Epithelial cell of esophagus (primary cell): ENCODE measurements around the gene FAM241B.

Experiments
- DNase-seq: peaks from one replicate; pipeline ENCODE4 v3.0.0; 2010; ENCODE audit warnings: low read depth
- H3K4me3 ChIP-seq: 2 replicates; pipeline ENCODE4 v1.5.1; 2011; ENCODE audit warnings: mild to moderate bottlenecking, low read length, control low read depth
- CTCF ChIP-seq: IDR thresholded peaks from 2 replicates; pipeline ENCODE4 v1.5.1; 2011; ENCODE audit warnings: low read depth, mild to moderate bottlenecking, low read length, control low read depth, inconsistent platforms; ENCODE audit not compliant: insufficient read depth; ENCODE audit errors: missing control alignments

FAM241B gene

GRCh38 chr10:69624245-69624786 lies 5.7 kb upstream of the FAM241B start:
- H3K4me3 ChIP-seq, result no peak overlapping the region
- DNase-seq, result no peak
- no peak for TF ChIP-seq CTCF

GRCh38 chr10:69626826-69627225 lies 3.2 kb upstream of the FAM241B start:
- H3K4me3 ChIP-seq, result no peak overlapping the region
- TF ChIP-seq CTCF, result no peak
- no peak for DNase-seq

- DNase-seq, result no peak
- TF ChIP-seq CTCF, result no peak
- no peak overlapping the region for H3K4me3 ChIP-seq
These were observed 1.2 kb upstream of the FAM241B start for GRCh38 chr10:69628891-69629290.

- no peak for DNase-seq
- peak overlapping the region; percentile 47 for H3K4me3 ChIP-seq
- TF ChIP-seq CTCF, result no peak
These were observed 539 bp upstream of the FAM241B start for GRCh38 chr10:69629519-69629896.

GRCh38 chr10:69630651-69631400 lies 779 bp downstream of the FAM241B start:
- TF ChIP-seq CTCF, result no peak
- no peak for DNase-seq
- peak overlapping the region; percentile 47 for H3K4me3 ChIP-seq

GRCh38 chr10:69631566-69631965 lies 1.5 kb downstream of the FAM241B start:
- no peak overlapping the region for H3K4me3 ChIP-seq
- no peak for DNase-seq
- no peak for TF ChIP-seq CTCF

GRCh38 chr10:69632516-69633199 lies 2.6 kb downstream of the FAM241B start:
- peak; percentile 17 for DNase-seq
- H3K4me3 ChIP-seq, result no peak overlapping the region
- TF ChIP-seq CTCF, result no peak
